ENCODE results near the gene ULK1. TPM values are rescaled to one million over a fixed set of nuclear protein-coding genes. Genes with fewer than 3 reads are reported as not detected.

Gene ULK1
- total RNA-seq, 1 experiment from 2014 or later = 72.1 TPM

GRCh38 chr12:131862600-131862993 is 31.8 kb upstream of the ULK1 start:
- POLR2A ChIA-PET = interaction anchor here (0.6 kb wide), 1 partner anchor 36 kb away, joined by 3 read pairs; no protein-coding TSS in a partner anchor
- Histone ChIP-seq H3K27ac (ENCODE audit: low read length) (peak overlapping the region; percentile 57; the same call in 1 of the 2 replicates), H3K9me3 (ENCODE audit: control insufficient read depth, insufficient read depth, low read depth, low read length) (no peaks in the 10 kb centered on the region), H3K27me3 (ENCODE audit: control insufficient read depth, insufficient read depth, low read length) (no peaks in the 10 kb centered on the region), H3K4me3 (ENCODE audit: low read depth in 2 of 2, low read length in 2 of 2) (no peak overlapping the region), H3K4me1 (ENCODE audit: control insufficient read depth, insufficient read depth, low read length) (peaks cover 43% of the 10 kb centered on the region), H3K36me3 (ENCODE audit: control insufficient read depth, insufficient read depth, low read length) (no peaks in the 10 kb centered on the region)
- in situ Hi-C loops (cut with HindIII; ENCODE audit: low pct_unique_long_range_greater_than_20kb, low sequenced_read_pairs) = no loop called here
- no peak for ATAC-seq
- TF ChIP-seq REST (IDR thresholded peaks at IDR 0.05; ENCODE audit: insufficient read depth in 1 of 2, low read depth in 2 of 2, low read length in 1 of 2) = no peak
- no peak for TF ChIP-seq POLR2AphosphoS5 (IDR thresholded peaks at IDR 0.05; ENCODE audit: low read depth, low read length)
- no peak for TF ChIP-seq SIN3A (IDR thresholded peaks at IDR 0.05; ENCODE audit: borderline replicate concordance, insufficient read depth, low read depth, low read length)
- no peak for TF ChIP-seq TCF7L2 (IDR thresholded peaks at IDR 0.05; ENCODE audit: low read depth, low read length)
- TF ChIP-seq CTCF (IDR thresholded peaks at IDR 0.05) = no peak
- DNase-seq (ENCODE audit: low read depth, low spot score) = no peak
- intact Hi-C loops (cut with micrococcal nuclease; ENCODE audit: unreplicated experiment) = no loop called here
- CTCF ChIA-PET = no interaction called here
- BruUV-seq (replicated peaks) = no TSS peak

GRCh38 chr12:131862994-131863710 is 31.3 kb upstream of the ULK1 start:
- Histone ChIP-seq H3K4me3 (ENCODE audit: low read depth in 2 of 2, low read length in 2 of 2) (no peak overlapping the region), H3K4me1 (ENCODE audit: control insufficient read depth, insufficient read depth, low read length) (peaks cover 43% of the 10 kb centered on the region), H3K9me3 (ENCODE audit: control insufficient read depth, insufficient read depth, low read depth, low read length) (no peaks in the 10 kb centered on the region), H3K27me3 (ENCODE audit: control insufficient read depth, insufficient read depth, low read length) (no peaks in the 10 kb centered on the region), H3K27ac (ENCODE audit: low read length) (peak overlapping the region; percentile 57; the same call in 1 of the 2 replicates), H3K36me3 (ENCODE audit: control insufficient read depth, insufficient read depth, low read length) (no peaks in the 10 kb centered on the region)
- ATAC-seq (no peak), DNase-seq (ENCODE audit: low read depth, low spot score) (no peak)
- in situ Hi-C loops (cut with HindIII; ENCODE audit: low pct_unique_long_range_greater_than_20kb, low sequenced_read_pairs) = no loop called here
- CTCF ChIA-PET = no interaction called here
- TF ChIP-seq SIN3A (IDR thresholded peaks at IDR 0.05; ENCODE audit: borderline replicate concordance, insufficient read depth, low read depth, low read length) (no peak), POLR2AphosphoS5 (IDR thresholded peaks at IDR 0.05; ENCODE audit: low read depth, low read length) (no peak), REST (IDR thresholded peaks at IDR 0.05; ENCODE audit: insufficient read depth in 1 of 2, low read depth in 2 of 2, low read length in 1 of 2) (no peak), TCF7L2 (IDR thresholded peaks at IDR 0.05; ENCODE audit: low read depth, low read length) (no peak), CTCF (IDR thresholded peaks at IDR 0.05) (no peak)
- POLR2A ChIA-PET = no interaction called here
- no TSS peak for BruUV-seq (replicated peaks)
- intact Hi-C loops (cut with micrococcal nuclease; ENCODE audit: unreplicated experiment) = no loop called here

All from Panc1 (cell line).